Psoas muscle (tissue), 8 donors: Measurements from ENCODE around the gene DNAH2. TPM values are rescaled to one million over a fixed set of nuclear protein-coding genes. Genes with fewer than 3 reads are reported as not detected.
A peak's percentile ranks its signal among the peaks of the same experiment; 100 is the strongest.

ENCODE experiments used
- ATAC-seq, 4 donors: fragments of 200-7000 bp; cut with Tn5 transposase; one replicate each; pipeline ENCODE4 v1.9.1; 2020; ENCODE audit warnings: moderate library complexity in 3 of 4, mild to moderate bottlenecking in 2 of 4
- DNase-seq, 2 donors: peaks; one replicate each; pipeline ENCODE4 v3.0.0-alpha.2; 2020
- H3K27ac ChIP-seq: fragments of 200-600 bp; one replicate; pipeline ENCODE4 v1.8.0; 2022
- H3K27me3 ChIP-seq, 3 donors: fragments of 200-600 bp in 1 of 3; one replicate each; pipeline versions ENCODE4 v1.6.1 to v1.8.0; 2013 to 2022; ENCODE audit warnings: low read length in 2 of 3, mild to moderate bottlenecking in 2 of 3, moderate library complexity in 1 of 3; ENCODE audit not compliant: insufficient read depth in 3 of 3
- H3K36me3 ChIP-seq, 2 donors: fragments of 200-600 bp in 1 of 2; one replicate each; pipeline versions ENCODE4 v1.6.1 to v1.8.0; 2013 to 2022; ENCODE audit warnings: low read depth in 1 of 2, mild to moderate bottlenecking in 1 of 2, moderate library complexity in 1 of 2; ENCODE audit not compliant: insufficient read depth in 1 of 2
- H3K4me1 ChIP-seq: fragments of 200-600 bp; one replicate; pipeline ENCODE4 v1.8.0; 2022
- H3K4me3 ChIP-seq: fragments of 200-600 bp; one replicate; pipeline ENCODE4 v1.8.0; 2022; ENCODE audit warnings: mild to moderate bottlenecking
- H3K9me3 ChIP-seq: fragments of 200-600 bp; one replicate; pipeline ENCODE4 v1.8.0; 2022
- CTCF ChIP-seq: fragments of 200-600 bp; IDR thresholded peaks from one replicate; pipeline ENCODE4 v1.8.0; 2022; ENCODE audit warnings: antibody characterized with exemption
- WGBS, 3 donors: extraction: QIAGEN DNeasy Blood & Tissue Kit; methylation state at CpG; one replicate each; pipeline versions ENCODE4 v1.1.6 to v1.1.7; 2013; 5-methylcytosine and 5-hydroxymethylcytosine counted together
- intact Hi-C, 2 donors: fragments of 100-400 bp; cut with DNase I; formaldehyde crosslinking; loops; one replicate each; pipeline versions ENCODE4 v1.11.0 to v1.14.2; 2022
- polyA plus RNA-seq, 3 donors: library from polyadenylated mRNA; stranded (reverse); fragments of 200-250 nt; gene quantifications; one replicate each; pipeline ENCODE4 v1.2.3, GENCODE V29; 2013
- total RNA-seq, 4 donors: library from RNA; stranded (reverse); fragmentation: NEBNext Ultra II Directional in 2 of 4; extraction: Animal tissue kit (Norgen Biotek cat#: 25700) in 2 of 4; gene quantifications; one replicate each; pipeline versions ENCODE4 v1.2.1 to v1.2.4, GENCODE V29; 2021 to 2023
- donor health status: healthy with polysubstance abuse.
- donor health status: DM: no; HTN: no; CAD: no; lungs with moderate emphysema.
- donor health status: Bipolar disorder and iron deficiency.
- donor health status: healthy.
- donor health status: DM: yes; HTN: yes; CAD: no.
- donor health status: DM: no; HTN: no; CAD: no.
- donor health status: DM: no; HTN: no; CAD: no.
- donor health status: DM: yes; HTN: yes; CAD: no.

The DNAH2 gene
- total and polyA plus RNA-seq, 7 donors, result 0.01 to 0.10 (median 0.06) TPM

- no peak overlapping the region for H3K4me3 ChIP-seq
- H3K9me3 ChIP-seq, result no peaks in the 10 kb centered on the region
- no peak for TF ChIP-seq CTCF
- 83 to 90% (median 84%) methylated on average over 25 to 35 of the region's 35 CpGs for WGBS, 3 donors
- H3K36me3 ChIP-seq, result peaks cover 10 to 88% of the 10 kb centered on the region in 2 donors
- ATAC-seq, result no peak
- peak in 1 of 2 donors; percentile 58 for DNase-seq
- H3K4me1 ChIP-seq, result peaks cover 17% of the 10 kb centered on the region
- no peaks in the 10 kb centered on the region for H3K27me3 ChIP-seq
- intact Hi-C loops, result loop anchor here in 1 of 2 donors (10.0 kb wide), 1 partner anchor 224 kb away; the partner anchor contains the start of gene SAT2
- no peak overlapping the region for H3K27ac ChIP-seq
Measured at GRCh38 chr17:7849130-7849750, 131.7 kb downstream of the DNAH2 start.

GRCh38 chr17:7849751-7850504 is 132.4 kb downstream of the DNAH2 start:
- intact Hi-C loops, result loop anchor here (2.0 to 10.0 kb wide), 4 partner anchors 15 to 225 kb away; partner anchors contain the start of genes KDM6B (in 1 of the 2) and SAT2 (in 1 of the 2)
- DNase-seq (no peak), ATAC-seq (no peak)
- Histone ChIP-seq H3K4me1 (peaks cover 16% of the 10 kb centered on the region), H3K36me3 (peaks cover 10 to 91% of the 10 kb centered on the region in 2 donors), H3K4me3 (no peak overlapping the region), H3K27ac (no peak overlapping the region), H3K9me3 (no peaks in the 10 kb centered on the region), H3K27me3 (no peaks in the 10 kb centered on the region)
- 77 to 84% (median 81%) methylated on average over 12 of the region's 12 CpGs for WGBS, 3 donors
- no peak for TF ChIP-seq CTCF

GRCh38 chr17:7850701-7851437 is 133.3 kb downstream of the DNAH2 start:
- Histone ChIP-seq H3K4me1 (peaks cover 13% of the 10 kb centered on the region), H3K9me3 (no peaks in the 10 kb centered on the region), H3K27me3 (no peaks in the 10 kb centered on the region), H3K27ac (peak overlapping the region; percentile 16), H3K4me3 (peak overlapping the region; percentile 22), H3K36me3 (peaks cover 10 to 82% of the 10 kb centered on the region in 2 donors)
- TF ChIP-seq CTCF, result no peak
- peak in 1 of 2 donors; percentile 52 for DNase-seq
- 85 to 88% (median 87%) methylated on average over 17 of the region's 17 CpGs for WGBS, 3 donors
- intact Hi-C loops, result loop anchor here (2.0 to 5.0 kb wide), 3 partner anchors 16 to 109 kb away; partner anchors contain the start of gene KDM6B (in 1 of the 2)
- ATAC-seq, result peak in 1 of 4 donors; percentile 1

GRCh38 chr17:7851438-7852261 is 134.1 kb downstream of the DNAH2 start:
- Histone ChIP-seq H3K4me1 (peaks cover 19% of the 10 kb centered on the region), H3K4me3 (peak overlapping the region; percentile 22), H3K27ac (peak overlapping the region; percentile 23), H3K27me3 (no peaks in the 10 kb centered on the region), H3K9me3 (no peaks in the 10 kb centered on the region), H3K36me3 (peaks cover 10 to 74% of the 10 kb centered on the region in 2 donors)
- intact Hi-C loops, result loop anchor here (2.0 to 5.0 kb wide), 3 partner anchors 17 to 109 kb away; partner anchors contain the start of gene KDM6B (in 1 of the 2)
- TF ChIP-seq CTCF, result peak; percentile 99
- DNase-seq (peak; percentile 90 to 96), ATAC-seq (peak; percentile 80 to 86 (median 86))
- 20 to 21% (median 21%) methylated on average over 58 to 60 of the region's 60 CpGs for WGBS, 3 donors
